ENCODE results near the gene ABTB2. TPM values are rescaled to one million over a fixed set of nuclear protein-coding genes. Genes with fewer than 3 reads are reported as not detected.
A peak's percentile ranks its signal among the peaks of the same experiment; 100 is the strongest.

Gene ABTB2
- total RNA-seq, 1 donor = 5.1 TPM

- no peak overlapping the region for H3K27ac ChIP-seq (ENCODE audit: low read depth, low read length)
- no peaks in the 10 kb centered on the region for H4K20me1 ChIP-seq (ENCODE audit: insufficient read depth, low read length)
- TF ChIP-seq CTCF (IDR thresholded peaks at IDR 0.05; ENCODE audit: extremely low read depth, low read depth, low read length) = no peak
- H3K27me3 ChIP-seq (ENCODE audit: insufficient read depth, low read length) = no peaks in the 10 kb centered on the region
- H3K4me2 ChIP-seq (ENCODE audit: insufficient read depth, low read length) = no peak overlapping the region
- no peaks in the 10 kb centered on the region for H3K79me2 ChIP-seq (ENCODE audit: insufficient read depth, low read length)
- DNase-seq (ENCODE audit: insufficient read length, low spot score, missing footprints) = no peak
- no peaks in the 10 kb centered on the region for H3K9me3 ChIP-seq (ENCODE audit: low read depth, low read length)
- no peaks in the 10 kb centered on the region for H3K36me3 ChIP-seq (ENCODE audit: insufficient read depth, low read length)
- peaks cover 16% of the 10 kb centered on the region for H3K4me1 ChIP-seq (ENCODE audit: insufficient read depth, low read length)
- H3K4me3 ChIP-seq (ENCODE audit: insufficient read depth, low read length) = no peak overlapping the region
- H2AFZ ChIP-seq (ENCODE audit: low read length) = no peak overlapping the region
Measured at GRCh38 chr11:34252015-34252414, 105.8 kb downstream of the ABTB2 start.

GRCh38 chr11:34251589-34251980, 106.2 kb downstream of the ABTB2 start:
- Histone ChIP-seq H3K4me1 (ENCODE audit: insufficient read depth, low read length) (peaks cover 16% of the 10 kb centered on the region), H3K27ac (ENCODE audit: low read depth, low read length) (peak overlapping the region; percentile 66), H3K9me3 (ENCODE audit: low read depth, low read length) (no peaks in the 10 kb centered on the region), H3K79me2 (ENCODE audit: insufficient read depth, low read length) (no peaks in the 10 kb centered on the region), H3K4me3 (ENCODE audit: insufficient read depth, low read length) (peak overlapping the region; percentile 55), H3K36me3 (ENCODE audit: insufficient read depth, low read length) (no peaks in the 10 kb centered on the region), H3K4me2 (ENCODE audit: insufficient read depth, low read length) (peak overlapping the region; percentile 78), H3K27me3 (ENCODE audit: insufficient read depth, low read length) (no peaks in the 10 kb centered on the region), H4K20me1 (ENCODE audit: insufficient read depth, low read length) (no peaks in the 10 kb centered on the region), H2AFZ (ENCODE audit: low read length) (peak overlapping the region; percentile 74)
- TF ChIP-seq CTCF (IDR thresholded peaks at IDR 0.05; ENCODE audit: extremely low read depth, low read depth, low read length) = no peak
- DNase-seq (ENCODE audit: insufficient read length, low spot score, missing footprints) = peak; percentile 84

GRCh38 chr11:34250732-34251588, 106.8 kb downstream of the ABTB2 start:
- Histone ChIP-seq H4K20me1 (ENCODE audit: insufficient read depth, low read length) (no peaks in the 10 kb centered on the region), H3K79me2 (ENCODE audit: insufficient read depth, low read length) (no peaks in the 10 kb centered on the region), H3K4me3 (ENCODE audit: insufficient read depth, low read length) (peak overlapping the region; percentile 55), H2AFZ (ENCODE audit: low read length) (peak overlapping the region; percentile 74), H3K27ac (ENCODE audit: low read depth, low read length) (peak overlapping the region; percentile 66), H3K4me1 (ENCODE audit: insufficient read depth, low read length) (peaks cover 16% of the 10 kb centered on the region), H3K36me3 (ENCODE audit: insufficient read depth, low read length) (no peaks in the 10 kb centered on the region), H3K27me3 (ENCODE audit: insufficient read depth, low read length) (no peaks in the 10 kb centered on the region), H3K4me2 (ENCODE audit: insufficient read depth, low read length) (peak overlapping the region; percentile 78), H3K9me3 (ENCODE audit: low read depth, low read length) (no peaks in the 10 kb centered on the region)
- no peak for TF ChIP-seq CTCF (IDR thresholded peaks at IDR 0.05; ENCODE audit: extremely low read depth, low read depth, low read length)
- DNase-seq (ENCODE audit: insufficient read length, low spot score, missing footprints) = peak; percentile 83

- no peak overlapping the region for H2AFZ ChIP-seq (ENCODE audit: low read length)
- no peak overlapping the region for H3K27ac ChIP-seq (ENCODE audit: low read depth, low read length)
- no peaks in the 10 kb centered on the region for H3K9me3 ChIP-seq (ENCODE audit: low read depth, low read length)
- no peaks in the 10 kb centered on the region for H3K79me2 ChIP-seq (ENCODE audit: insufficient read depth, low read length)
- H3K4me3 ChIP-seq (ENCODE audit: insufficient read depth, low read length) = no peak overlapping the region
- no peaks in the 10 kb centered on the region for H4K20me1 ChIP-seq (ENCODE audit: insufficient read depth, low read length)
- no peaks in the 10 kb centered on the region for H3K36me3 ChIP-seq (ENCODE audit: insufficient read depth, low read length)
- H3K27me3 ChIP-seq (ENCODE audit: insufficient read depth, low read length) = no peaks in the 10 kb centered on the region
- no peak for DNase-seq (ENCODE audit: insufficient read length, low spot score, missing footprints)
- no peak overlapping the region for H3K4me2 ChIP-seq (ENCODE audit: insufficient read depth, low read length)
- TF ChIP-seq CTCF (IDR thresholded peaks at IDR 0.05; ENCODE audit: extremely low read depth, low read depth, low read length) = no peak
- H3K4me1 ChIP-seq (ENCODE audit: insufficient read depth, low read length) = peaks cover 16% of the 10 kb centered on the region
Measured at GRCh38 chr11:34250211-34250610, 107.6 kb downstream of the ABTB2 start.

Measured in osteoblast (primary cell).